Activated CD4-positive, alpha-beta T cell treated with anti-CD3 and anti-CD28 coated beads for 1 hour (primary cell): Measurements from ENCODE around the gene DALRD3.

Source experiments
- DNase-seq: peaks from one replicate; pipeline ENCODE4 v3.0.0-alpha.2; 2020

The DALRD3 gene

GRCh38 chr3:48974076-48974864 lies 44.1 kb downstream of the DALRD3 start:
- no peak for DNase-seq

GRCh38 chr3:48970586-48970985 lies 47.8 kb downstream of the DALRD3 start:
- DNase-seq: no peak

GRCh38 chr3:48966876-48967361 lies 51.5 kb downstream of the DALRD3 start:
- DNase-seq: no peak

- no peak for DNase-seq
Observed at GRCh38 chr3:48966367-48966766, 52.0 kb downstream of the DALRD3 start.
